Measurements from ENCODE around the gene TNFSF15.

TNFSF15 gene

GRCh38 chr9:114824110-114824509 is 18.3 kb upstream of the TNFSF15 start:
- no peak for DNase-seq (ENCODE audit: low spot score)
- TF ChIP-seq CTCF (IDR thresholded peaks at IDR 0.05; ENCODE audit: extremely low read depth, missing control alignments) = no peak

- no peak for DNase-seq (ENCODE audit: low spot score)
These were observed 17.6 kb upstream of the TNFSF15 start for GRCh38 chr9:114823441-114823840.

GRCh38 chr9:114822708-114823107 is 16.9 kb upstream of the TNFSF15 start:
- no peak for TF ChIP-seq CTCF (IDR thresholded peaks at IDR 0.05; ENCODE audit: extremely low read depth, missing control alignments)
- no peak for DNase-seq (ENCODE audit: low spot score)

More at GRCh38 chr9:114823441-114823840, 17.6 kb upstream of the TNFSF15 start:
- no peak for TF ChIP-seq CTCF (IDR thresholded peaks at IDR 0.05; ENCODE audit: extremely low read depth, missing control alignments)

GRCh38 chr9:114820776-114821501 is 15.1 kb upstream of the TNFSF15 start:
- DNase-seq (ENCODE audit: low spot score) = no peak
- no peak for TF ChIP-seq CTCF (IDR thresholded peaks at IDR 0.05; ENCODE audit: extremely low read depth, missing control alignments)

GRCh38 chr9:114818178-114818577 is 12.3 kb upstream of the TNFSF15 start:
- no peak for TF ChIP-seq CTCF (IDR thresholded peaks at IDR 0.05; ENCODE audit: extremely low read depth, missing control alignments)
- no peak for DNase-seq (ENCODE audit: low spot score)

GRCh38 chr9:114813717-114814418 is 8.0 kb upstream of the TNFSF15 start:
- DNase-seq (ENCODE audit: low spot score) = no peak
- TF ChIP-seq CTCF (IDR thresholded peaks at IDR 0.05; ENCODE audit: extremely low read depth, missing control alignments) = no peak

- DNase-seq (ENCODE audit: low spot score) = no peak
- TF ChIP-seq CTCF (IDR thresholded peaks at IDR 0.05; ENCODE audit: extremely low read depth, missing control alignments) = no peak
These were observed 6.3 kb upstream of the TNFSF15 start for GRCh38 chr9:114811966-114812636.
